NCI-H524 treated with DMSO at 0.1 percent for 48 hours (cell line): ENCODE data around the gene SOX30.
"Not testable (repeated sequence)": the region's sequence is repeated elsewhere in the genome, so short reads cannot be mapped to it uniquely, and the experiment has no call there.

Experiments
- DNase-seq: peaks from one replicate; lab custom pipeline; 2025; lab: John Stamatoyannopoulos, UW

The SOX30 gene

DNA sequence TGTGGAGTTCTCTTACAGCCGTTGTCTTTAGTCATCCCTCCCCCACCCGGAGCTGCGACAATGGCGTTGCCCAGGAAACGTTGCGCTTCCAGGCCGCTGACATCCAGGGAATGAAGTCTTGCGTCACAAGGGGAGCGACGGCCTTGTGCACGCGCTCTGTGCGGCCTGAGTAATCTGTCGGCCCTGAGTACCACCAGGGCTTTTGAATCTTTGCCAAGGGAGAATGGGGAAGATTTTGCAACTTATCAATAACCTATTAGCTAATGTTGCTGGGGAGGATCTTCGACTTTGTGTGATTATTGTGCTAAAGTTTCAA is at the start of gene SOX30:
Gene SOX30 (minus strand): TSS at position 62 of the 316 bp plus-strand sequence. CDS start 360 bp downstream, outside the sequence.
- no peak for DNase-seq

DNA sequence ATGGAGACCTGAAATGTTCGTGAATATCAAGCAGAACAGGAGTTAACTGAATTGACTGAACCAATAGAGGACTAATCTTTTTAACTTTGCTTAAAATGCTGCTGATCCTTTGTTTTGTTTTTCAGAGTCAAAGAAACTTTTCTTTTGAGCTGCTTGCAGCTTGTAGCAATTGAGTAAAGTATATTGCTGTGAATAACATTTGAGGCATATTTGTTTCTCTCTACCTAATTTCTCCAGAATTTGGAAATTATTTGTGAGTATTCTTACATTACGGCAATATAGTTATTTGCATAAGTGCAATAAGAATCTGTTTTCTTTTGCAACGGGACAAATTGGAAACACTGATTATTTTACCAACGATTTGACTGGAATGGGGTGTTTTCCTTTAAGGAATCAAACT is 46.4 kb upstream of the SOX30 start:
- not testable (repeated sequence) for DNase-seq

DNA sequence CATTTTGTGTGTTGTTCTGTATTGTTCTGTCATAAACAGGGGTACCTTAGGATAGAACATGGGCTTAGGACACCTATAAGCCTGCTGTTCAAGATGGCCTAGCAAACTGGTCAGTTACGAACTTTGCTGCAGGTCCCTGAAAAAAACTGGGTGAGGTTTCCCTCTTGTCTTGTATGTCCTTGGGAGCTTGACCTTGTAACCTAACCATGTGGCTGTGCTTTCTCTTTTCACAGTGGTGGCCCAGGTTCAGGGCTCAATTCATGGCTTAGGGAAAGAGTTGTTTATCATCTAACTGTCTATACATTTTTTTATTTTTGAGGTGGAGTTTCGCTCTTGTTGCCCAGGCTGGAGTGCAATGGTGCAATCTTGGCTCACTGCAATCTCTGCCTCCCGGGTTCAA is 43.9 kb upstream of the SOX30 start:
- DNase-seq: not testable (repeated sequence)

DNA sequence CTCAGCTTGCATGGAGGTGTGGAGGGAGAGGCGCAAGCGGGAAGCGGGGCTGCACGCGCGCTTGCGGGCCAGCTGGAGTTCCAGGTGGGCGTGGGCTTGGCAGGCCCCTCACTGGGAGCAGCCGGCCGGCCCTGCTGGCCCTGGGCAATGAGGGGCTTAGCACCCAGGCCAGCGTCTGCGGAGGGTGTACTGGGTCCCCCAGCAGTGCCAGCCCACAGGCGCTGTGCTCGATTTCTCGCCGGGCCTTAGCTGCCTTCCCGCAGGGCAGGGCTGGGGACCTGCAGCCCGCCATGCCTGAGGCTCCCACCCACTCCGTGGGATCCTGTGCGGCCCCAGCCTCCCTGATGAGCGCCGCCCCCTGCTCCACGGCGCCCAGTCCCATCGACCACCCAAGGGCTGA is 41.6 kb upstream of the SOX30 start:
- DNase-seq: not testable (repeated sequence)

GRCh38 chr5:157690690-157691433 is 38.6 kb upstream of the SOX30 start:
- no peak for DNase-seq

DNA sequence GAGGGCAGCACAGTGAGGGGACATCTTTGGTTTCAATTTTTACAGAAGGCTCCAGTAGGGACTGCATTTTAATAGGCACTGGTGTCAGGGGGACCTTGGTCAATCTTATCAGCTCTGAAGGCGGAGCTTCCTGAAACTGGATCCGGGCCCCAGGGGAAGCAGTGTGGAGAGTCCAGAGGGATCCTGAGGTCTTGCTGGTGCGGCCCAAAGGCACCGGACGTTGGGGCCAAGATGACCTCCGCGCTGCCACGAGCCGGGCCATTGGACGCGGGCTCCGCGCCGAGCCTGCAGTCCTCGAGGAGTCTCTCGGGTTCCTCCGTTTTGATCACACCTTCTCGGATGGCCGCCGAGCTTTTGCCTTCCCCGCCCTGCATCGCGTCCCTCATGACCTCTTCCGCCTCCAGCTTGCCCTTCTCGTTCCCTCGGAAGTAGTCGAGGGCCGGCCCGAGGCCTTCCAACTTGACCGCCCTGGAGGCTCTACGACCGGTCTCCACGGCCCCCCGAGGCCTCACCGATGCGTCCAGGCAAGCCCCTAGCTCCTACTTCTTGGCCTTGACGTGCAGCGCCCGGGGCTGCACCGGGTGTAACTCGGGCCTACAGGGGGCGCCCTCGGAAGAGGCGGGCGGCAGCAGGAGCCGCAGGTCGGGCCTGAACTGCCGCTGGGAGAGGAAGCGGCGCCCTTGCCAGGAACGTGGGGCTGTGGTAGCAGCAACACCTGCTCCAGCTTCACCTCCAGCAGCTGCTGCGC is 37.9 kb upstream of the SOX30 start:
- no peak for DNase-seq

- DNase-seq: no peak
Observed at GRCh38 chr5:157687198-157687554, 34.9 kb upstream of the SOX30 start.

GRCh38 chr5:157686276-157687197 is 34.3 kb upstream of the SOX30 start:
- not testable (repeated sequence) for DNase-seq

DNA sequence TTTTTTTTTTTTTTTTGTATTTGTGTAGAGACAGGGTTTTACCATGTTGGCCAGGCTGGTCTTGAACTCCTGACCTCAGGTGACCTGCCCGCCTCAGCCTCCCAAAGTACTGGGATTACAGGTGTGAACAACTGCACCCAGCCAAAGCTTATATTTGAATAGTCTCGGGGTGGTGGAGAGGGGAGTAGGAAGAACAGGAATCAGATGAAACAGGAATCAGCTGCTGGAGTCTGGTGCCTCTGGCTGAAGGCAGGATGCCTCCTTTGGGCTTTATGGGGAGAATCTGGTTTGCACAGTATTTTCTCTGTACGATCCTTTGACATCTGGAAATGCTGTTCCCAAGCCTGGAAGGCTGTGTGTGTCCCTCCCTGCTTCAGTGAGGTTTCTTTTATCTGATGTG is 30.0 kb upstream of the SOX30 start:
- no peak for DNase-seq

- no peak for DNase-seq
Observed at GRCh38 chr5:157681048-157681447, 28.8 kb upstream of the SOX30 start.

DNA sequence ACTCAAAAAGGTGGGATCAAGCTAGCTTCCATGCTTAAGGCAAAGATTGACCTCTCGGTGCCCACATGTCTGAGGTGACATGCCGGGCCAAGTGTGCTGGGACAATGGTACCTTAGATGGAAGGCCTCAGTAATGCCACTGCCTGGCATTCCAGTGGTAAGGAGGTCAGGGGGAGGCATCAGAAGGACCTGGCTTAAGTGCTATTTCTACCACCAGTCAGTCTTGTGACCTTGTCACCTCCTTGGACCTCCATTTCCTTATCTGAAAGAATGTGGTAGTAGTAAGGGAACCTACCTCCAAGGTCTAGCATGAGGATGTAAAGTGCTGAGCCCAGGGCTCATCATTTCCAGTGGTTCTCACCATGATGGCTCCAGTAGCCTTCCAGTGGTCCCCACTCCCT is 28.0 kb upstream of the SOX30 start:
- DNase-seq: no peak

DNA sequence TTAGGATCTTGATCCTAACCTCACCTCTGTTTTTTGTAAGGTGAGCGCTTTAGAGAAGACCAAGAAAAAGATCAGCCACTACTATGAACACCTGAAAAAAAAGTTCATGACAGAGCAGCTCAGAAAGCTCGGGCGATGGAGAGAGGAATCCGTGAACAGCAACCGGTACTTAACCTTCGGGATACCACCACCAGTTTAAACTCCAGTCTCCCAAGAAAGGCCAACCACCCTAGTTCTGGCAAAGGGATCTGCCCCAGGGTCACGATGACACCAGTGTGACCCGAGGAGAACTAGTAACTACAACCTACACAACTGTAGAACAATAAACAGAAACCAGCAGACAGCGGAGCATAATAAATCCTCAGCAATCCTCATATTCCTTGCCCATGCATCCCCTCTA is 27.6 kb upstream of the SOX30 start:
- DNase-seq: no peak

GRCh38 chr5:157677931-157678330 is 25.7 kb upstream of the SOX30 start:
- DNase-seq: no peak

DNA sequence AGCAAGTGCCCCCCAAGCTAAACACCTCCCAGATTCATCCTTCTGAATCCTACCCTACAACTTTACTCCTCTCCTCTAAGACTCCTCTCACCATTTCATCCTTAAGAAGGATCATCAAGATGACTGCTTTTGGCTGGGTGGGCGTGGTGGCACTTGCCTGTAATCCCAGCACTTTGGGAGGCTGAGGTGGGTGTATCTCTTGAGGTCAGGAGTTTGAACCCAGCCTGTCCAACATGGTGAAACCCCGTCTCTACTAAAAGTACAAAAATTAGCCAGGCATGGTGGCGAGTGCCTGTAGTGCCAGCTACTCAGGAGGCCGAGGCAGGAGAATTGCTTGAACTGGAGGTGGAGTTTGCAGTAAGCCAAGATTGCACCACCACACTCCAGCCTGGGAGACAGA is 22.1 kb upstream of the SOX30 start:
- not testable (repeated sequence) for DNase-seq

DNA sequence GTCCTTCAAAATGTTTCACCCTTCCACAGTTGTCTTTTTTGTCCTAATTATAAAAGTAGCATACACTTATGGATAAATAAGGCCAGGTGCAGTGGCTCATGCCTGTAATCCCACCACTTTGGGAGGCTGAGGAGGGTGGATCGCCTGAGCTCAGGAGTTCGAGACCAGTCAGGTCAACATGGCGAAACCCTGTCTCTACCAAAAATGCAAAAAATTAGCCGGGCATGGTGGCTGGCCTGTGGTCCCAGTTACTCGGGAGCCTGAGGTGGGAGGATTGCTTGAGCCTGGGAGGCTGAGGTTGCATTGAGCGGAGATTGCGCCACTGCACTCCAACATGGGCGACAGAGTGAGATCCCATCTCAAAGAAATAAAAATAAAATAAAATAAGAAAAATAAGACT is 20.7 kb upstream of the SOX30 start:
- DNase-seq: no peak

DNA sequence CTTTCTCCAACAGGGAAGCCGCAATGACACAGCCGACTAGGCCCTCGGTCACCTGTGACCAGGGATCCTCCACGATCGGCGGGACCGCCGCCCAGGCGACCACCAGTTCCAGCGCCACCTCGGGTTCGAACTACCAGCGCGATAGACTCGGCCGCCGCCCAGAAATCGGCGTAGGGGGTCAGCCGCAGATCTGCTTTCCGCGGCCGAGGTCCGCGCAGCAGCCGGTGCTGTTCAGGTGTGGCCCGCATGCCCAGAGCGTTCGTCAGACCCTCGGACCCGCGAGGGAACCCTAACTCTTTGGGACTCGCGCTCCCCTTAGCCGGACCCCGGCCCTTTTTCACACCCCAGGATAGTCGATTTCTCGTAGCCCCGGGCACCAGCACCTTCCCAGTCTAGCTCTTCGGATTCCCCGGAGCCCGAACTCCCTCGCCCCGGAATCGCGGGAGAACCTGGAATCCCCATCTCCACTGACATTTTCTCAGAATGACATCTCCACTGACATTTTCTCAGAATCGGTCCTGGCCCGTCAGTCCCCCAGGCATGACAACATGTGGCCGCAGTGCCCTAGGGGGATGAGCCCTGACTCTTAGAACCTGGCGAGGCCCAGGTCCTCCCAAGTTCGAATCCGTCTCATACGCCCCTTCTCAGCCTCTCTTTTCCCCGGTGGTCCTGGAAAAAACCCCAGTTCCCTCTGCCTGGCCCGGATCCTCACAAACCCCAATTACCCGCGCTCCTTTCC is 19.5 kb upstream of the SOX30 start:
- DNase-seq: no peak

- peak; percentile 6 for DNase-seq
Observed at GRCh38 chr5:157670662-157671591, 18.7 kb upstream of the SOX30 start, which contains the start of gene C5orf52. Gene C5orf52 (plus strand): TSS chr5:157671533. CDS start chr5:157671615, 82 bp downstream.

DNA sequence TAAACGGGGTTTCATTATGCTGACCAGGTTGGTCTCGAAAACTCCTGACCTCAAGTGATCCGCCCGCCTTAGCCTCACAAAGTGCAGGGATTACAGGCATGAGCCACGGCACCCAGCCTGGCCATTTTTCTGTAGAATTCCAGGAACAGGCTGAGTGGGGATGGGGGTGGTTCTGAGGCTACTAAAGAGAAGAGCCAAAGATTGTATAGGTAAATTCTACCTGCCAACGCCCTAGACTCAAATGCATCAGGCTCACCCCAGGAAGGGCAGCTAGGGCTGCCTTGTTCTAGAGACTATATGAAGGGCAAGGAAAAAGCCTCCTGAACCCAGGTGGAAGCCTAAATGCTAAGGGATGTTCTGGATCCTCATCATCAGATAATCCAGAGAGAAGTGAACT is 17.5 kb upstream of the SOX30 start:
- no peak for DNase-seq

- DNase-seq: no peak
Observed at GRCh38 chr5:157668356-157668755, 16.1 kb upstream of the SOX30 start.

DNA sequence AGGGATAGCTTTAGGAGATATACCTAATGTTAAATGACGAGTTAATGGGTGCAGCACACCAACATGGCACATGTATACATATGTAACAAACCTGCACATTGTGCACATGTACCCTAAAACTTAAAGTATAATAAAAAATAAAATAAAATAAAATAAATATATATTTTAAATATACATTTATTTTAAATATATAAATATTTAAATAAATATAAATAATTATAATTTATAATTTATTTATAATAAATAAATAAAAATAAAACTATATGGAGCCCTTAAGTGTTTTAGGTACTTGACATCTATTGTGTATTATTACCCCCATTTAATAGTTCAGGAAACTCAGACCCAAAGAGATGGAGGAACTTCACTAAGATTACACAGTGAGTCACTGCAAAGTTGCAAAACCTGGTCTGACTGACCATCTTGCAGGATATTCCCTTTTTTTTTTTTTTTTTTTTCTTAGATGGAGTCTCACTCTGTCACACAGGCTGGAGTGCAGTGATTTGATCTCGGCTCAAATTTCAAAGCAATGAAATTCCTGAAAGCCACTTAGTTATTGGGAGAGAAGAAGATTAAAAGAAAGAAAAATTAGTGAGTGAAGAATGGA is 13.3 kb upstream of the SOX30 start:
- DNase-seq: no peak
